ENCODE data around the gene ADAM12.

ADAM12 gene

GRCh38 chr10:126398924-126399323 lies 10.6 kb upstream of the ADAM12 start:
- TF ChIP-seq CTCF (conservative IDR thresholded peaks at IDR 0.05): no peak
- H3K27ac ChIP-seq: no peak overlapping the region

- no peak overlapping the region for H3K27ac ChIP-seq
- TF ChIP-seq CTCF (conservative IDR thresholded peaks at IDR 0.05): no peak
These were observed 10.1 kb upstream of the ADAM12 start for GRCh38 chr10:126398383-126398743.

GRCh38 chr10:126397640-126398382 lies 9.5 kb upstream of the ADAM12 start:
- TF ChIP-seq CTCF (conservative IDR thresholded peaks at IDR 0.05): no peak
- no peak overlapping the region for H3K27ac ChIP-seq

GRCh38 chr10:126397156-126397555 lies 8.9 kb upstream of the ADAM12 start:
- TF ChIP-seq CTCF (conservative IDR thresholded peaks at IDR 0.05): no peak
- H3K27ac ChIP-seq: no peak overlapping the region

- no peak overlapping the region for H3K27ac ChIP-seq
These were observed 6.7 kb upstream of the ADAM12 start for GRCh38 chr10:126394948-126395347.

GRCh38 chr10:126393076-126393475 lies 4.8 kb upstream of the ADAM12 start:
- H3K27ac ChIP-seq: no peak overlapping the region
- TF ChIP-seq CTCF (conservative IDR thresholded peaks at IDR 0.05): no peak

More at GRCh38 chr10:126394948-126395347, 6.7 kb upstream of the ADAM12 start:
- no peak for TF ChIP-seq CTCF (conservative IDR thresholded peaks at IDR 0.05)

- no peak overlapping the region for H3K27ac ChIP-seq
- TF ChIP-seq CTCF (conservative IDR thresholded peaks at IDR 0.05): no peak
These were observed 4.2 kb upstream of the ADAM12 start for GRCh38 chr10:126392469-126392868.
